Lower leg skin (tissue), 4 donors: ENCODE data around the gene DPYD. TPM values are rescaled to one million over a fixed set of nuclear protein-coding genes. Genes with fewer than 3 reads are reported as not detected.

ENCODE experiments used
- DNase-seq, 2 donors: peaks; one replicate each; pipeline ENCODE4 v3.0.0-alpha.2; 2019; ENCODE audit warnings: low spot score in 2 of 2
- H3K4me3 ChIP-seq: fragments of 200-600 bp; sonication (generic); 2 replicates; pipeline ENCODE4 v1.5.1; 2017; ENCODE audit warnings: mild to moderate bottlenecking, low read depth; ENCODE audit not compliant: poor library complexity, severe bottlenecking
- POLR2A ChIP-seq, 2 donors: fragments of 450-650 bp; IDR thresholded peaks; one replicate each; pipeline ENCODE4 v1.6.1; 2016 to 2017; ENCODE audit warnings: antibody characterized with exemption in 2 of 2, mild to moderate bottlenecking in 1 of 2, moderate library complexity in 1 of 2
- WGBS, 2 donors: methylation state at CpG; one replicate each; pipeline ENCODE4 v1.1.5; 2018; 5-methylcytosine and 5-hydroxymethylcytosine counted together
- intact Hi-C: fragments of 100-400 bp; cut with DNase I; formaldehyde crosslinking; loops from one replicate; pipeline ENCODE4 v1.15.0; 2023; ENCODE audit warnings: low total_unique reads
- total RNA-seq, 4 donors: library from RNA; depleted of rRNA; stranded (reverse); fragments of >200 nt; gene quantifications; one replicate each; pipeline ENCODE4 v1.1.0, GENCODE V29; 2016
- TF ChIP-seq, protein P1 (sequence below), 3 donors: fragments of 450-650 bp; IDR thresholded peaks; one replicate each; pipeline ENCODE4 v1.5.1; 2016; ENCODE audit warnings: antibody characterized with exemption in 3 of 3, mild to moderate bottlenecking in 3 of 3, moderate library complexity in 2 of 3

Gene DPYD
- total RNA-seq, 4 donors from 2014 or later: 10.6 to 16.1 (median 14.6) TPM

DNA sequence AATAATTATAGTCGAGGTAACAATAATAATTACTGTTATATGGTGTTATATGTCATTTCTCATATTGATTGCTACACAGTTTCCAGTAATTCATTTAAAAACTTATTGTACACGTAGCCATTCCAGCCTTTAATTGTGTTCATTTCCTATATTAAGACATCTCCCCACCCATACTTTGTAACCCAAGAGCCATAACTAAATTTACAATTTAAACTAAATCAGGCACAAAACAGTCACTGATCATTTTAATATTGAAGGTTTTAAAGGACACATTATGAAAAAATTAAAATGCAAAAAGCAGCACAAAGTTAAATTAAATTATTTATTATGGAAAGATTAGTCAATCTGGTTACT, 487.0 kb downstream of the DPYD start:
- no peak for TF ChIP-seq POLR2A (IDR thresholded peaks at IDR 0.05)
- TF ChIP-seq, protein P1, sequence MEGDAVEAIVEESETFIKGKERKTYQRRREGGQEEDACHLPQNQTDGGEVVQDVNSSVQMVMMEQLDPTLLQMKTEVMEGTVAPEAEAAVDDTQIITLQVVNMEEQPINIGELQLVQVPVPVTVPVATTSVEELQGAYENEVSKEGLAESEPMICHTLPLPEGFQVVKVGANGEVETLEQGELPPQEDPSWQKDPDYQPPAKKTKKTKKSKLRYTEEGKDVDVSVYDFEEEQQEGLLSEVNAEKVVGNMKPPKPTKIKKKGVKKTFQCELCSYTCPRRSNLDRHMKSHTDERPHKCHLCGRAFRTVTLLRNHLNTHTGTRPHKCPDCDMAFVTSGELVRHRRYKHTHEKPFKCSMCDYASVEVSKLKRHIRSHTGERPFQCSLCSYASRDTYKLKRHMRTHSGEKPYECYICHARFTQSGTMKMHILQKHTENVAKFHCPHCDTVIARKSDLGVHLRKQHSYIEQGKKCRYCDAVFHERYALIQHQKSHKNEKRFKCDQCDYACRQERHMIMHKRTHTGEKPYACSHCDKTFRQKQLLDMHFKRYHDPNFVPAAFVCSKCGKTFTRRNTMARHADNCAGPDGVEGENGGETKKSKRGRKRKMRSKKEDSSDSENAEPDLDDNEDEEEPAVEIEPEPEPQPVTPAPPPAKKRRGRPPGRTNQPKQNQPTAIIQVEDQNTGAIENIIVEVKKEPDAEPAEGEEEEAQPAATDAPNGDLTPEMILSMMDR (IDR thresholded peaks at IDR 0.05): no peak
- H3K4me3 ChIP-seq: no peak overlapping the region
- DNase-seq: no peak
- intact Hi-C loops: no loop called here
- WGBS, 2 donors: 33 to 44% methylated on average over 2 of the region's 2 CpGs

GRCh38 chr1:97433094-97433823, 487.6 kb downstream of the DPYD start:
- 68% methylated on average over 2 of the region's 2 CpGs for WGBS, 2 donors
- intact Hi-C loops: no loop called here
- DNase-seq: no peak
- H3K4me3 ChIP-seq: no peak overlapping the region
- TF ChIP-seq, protein P1 (IDR thresholded peaks at IDR 0.05): no peak
- no peak for TF ChIP-seq POLR2A (IDR thresholded peaks at IDR 0.05)

- no peak for DNase-seq
- intact Hi-C loops: no loop called here
- TF ChIP-seq, protein P1 (IDR thresholded peaks at IDR 0.05): no peak
- no peak for TF ChIP-seq POLR2A (IDR thresholded peaks at IDR 0.05)
- no peak overlapping the region for H3K4me3 ChIP-seq
- WGBS, 2 donors: 97 to 98% methylated on average over 3 of the region's 3 CpGs
Measured at GRCh38 chr1:97427371-97427770, 493.5 kb downstream of the DPYD start.

GRCh38 chr1:97424209-97424608, 496.6 kb downstream of the DPYD start:
- DNase-seq: no peak
- TF ChIP-seq, protein P1 (IDR thresholded peaks at IDR 0.05): no peak
- no peak for TF ChIP-seq POLR2A (IDR thresholded peaks at IDR 0.05)
- 91 to 96% methylated on average over 1 of the region's 1 CpG for WGBS, 2 donors
- H3K4me3 ChIP-seq: no peak overlapping the region
- intact Hi-C loops: no loop called here

DNA sequence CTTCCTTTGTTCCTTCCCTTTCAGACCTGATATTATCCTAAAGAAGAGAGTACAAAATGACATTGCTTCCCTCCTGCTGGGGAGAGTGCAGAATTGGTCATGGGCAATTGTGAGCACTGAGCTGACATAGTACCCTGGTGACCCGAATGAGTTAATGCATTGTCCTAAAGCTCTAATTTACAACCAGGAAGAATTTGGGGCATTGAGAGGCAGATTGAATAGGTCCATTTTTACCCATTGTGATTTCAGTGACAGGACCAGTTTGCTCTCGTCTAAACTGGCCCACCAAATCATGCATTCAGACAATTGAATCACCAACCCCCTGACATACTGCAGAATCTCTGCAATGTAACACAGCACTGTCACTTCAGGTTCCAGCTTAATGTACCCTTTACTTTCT, 497.4 kb downstream of the DPYD start:
- WGBS, 2 donors: 66 to 77% methylated on average over 2 of the region's 2 CpGs
- no peak for TF ChIP-seq POLR2A (IDR thresholded peaks at IDR 0.05)
- TF ChIP-seq, protein P1 (IDR thresholded peaks at IDR 0.05): no peak
- no peak overlapping the region for H3K4me3 ChIP-seq
- no peak for DNase-seq
- intact Hi-C loops: no loop called here

DNA sequence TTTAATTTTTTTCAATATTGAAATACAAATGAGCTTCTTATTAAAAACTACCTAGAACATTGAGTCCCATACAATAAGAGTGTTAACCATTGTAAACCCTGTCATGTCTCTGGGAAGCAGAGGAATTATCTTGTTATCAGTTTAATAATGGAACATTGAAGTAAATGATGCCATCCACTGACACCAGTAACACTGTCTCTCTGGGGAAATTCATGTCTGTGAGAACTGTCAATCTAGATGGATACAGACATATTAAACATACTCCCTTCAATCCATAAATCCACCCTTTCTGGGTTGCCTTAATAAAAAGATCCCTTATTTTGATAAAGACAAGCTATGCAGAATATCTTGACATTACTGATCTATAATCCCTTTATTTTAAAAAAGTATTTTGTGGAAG, 503.2 kb downstream of the DPYD start:
- H3K4me3 ChIP-seq: no peak overlapping the region
- intact Hi-C loops: no loop called here
- no peak for TF ChIP-seq POLR2A (IDR thresholded peaks at IDR 0.05)
- TF ChIP-seq, protein P1 (IDR thresholded peaks at IDR 0.05): no peak
- DNase-seq: no peak
